ENCODE data around the gene DARS1.
"Not testable (repeated sequence)": the region's sequence is repeated elsewhere in the genome, so short reads cannot be mapped to it uniquely, and the experiment has no call there.

DARS1 gene

DNA sequence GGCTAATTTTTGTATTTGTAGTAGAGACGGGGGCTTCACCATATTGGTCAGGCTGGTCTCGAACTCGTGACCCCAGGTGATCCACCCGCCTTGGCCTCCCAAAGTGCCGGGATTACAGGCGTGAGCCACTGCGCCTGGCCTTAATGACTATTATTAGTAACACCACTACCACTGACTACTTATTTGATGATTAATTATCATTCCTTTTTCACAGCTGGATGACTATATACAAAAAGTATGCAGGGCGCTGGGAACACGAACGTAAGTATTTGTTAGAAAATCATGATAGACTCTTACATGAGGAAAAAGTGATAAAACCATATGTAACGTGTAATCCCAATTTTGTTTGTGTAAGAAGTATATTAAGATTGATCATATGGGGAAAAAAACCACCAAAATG is 21.6 kb downstream of the DARS1 start:
- DNase-seq (ENCODE audit: low read depth) = no peak
- TF ChIP-seq, protein P1, sequence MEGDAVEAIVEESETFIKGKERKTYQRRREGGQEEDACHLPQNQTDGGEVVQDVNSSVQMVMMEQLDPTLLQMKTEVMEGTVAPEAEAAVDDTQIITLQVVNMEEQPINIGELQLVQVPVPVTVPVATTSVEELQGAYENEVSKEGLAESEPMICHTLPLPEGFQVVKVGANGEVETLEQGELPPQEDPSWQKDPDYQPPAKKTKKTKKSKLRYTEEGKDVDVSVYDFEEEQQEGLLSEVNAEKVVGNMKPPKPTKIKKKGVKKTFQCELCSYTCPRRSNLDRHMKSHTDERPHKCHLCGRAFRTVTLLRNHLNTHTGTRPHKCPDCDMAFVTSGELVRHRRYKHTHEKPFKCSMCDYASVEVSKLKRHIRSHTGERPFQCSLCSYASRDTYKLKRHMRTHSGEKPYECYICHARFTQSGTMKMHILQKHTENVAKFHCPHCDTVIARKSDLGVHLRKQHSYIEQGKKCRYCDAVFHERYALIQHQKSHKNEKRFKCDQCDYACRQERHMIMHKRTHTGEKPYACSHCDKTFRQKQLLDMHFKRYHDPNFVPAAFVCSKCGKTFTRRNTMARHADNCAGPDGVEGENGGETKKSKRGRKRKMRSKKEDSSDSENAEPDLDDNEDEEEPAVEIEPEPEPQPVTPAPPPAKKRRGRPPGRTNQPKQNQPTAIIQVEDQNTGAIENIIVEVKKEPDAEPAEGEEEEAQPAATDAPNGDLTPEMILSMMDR (IDR thresholded peaks at IDR 0.05; ENCODE audit: low read depth, low read length, missing control alignments) = no peak
- no peak overlapping the region for H3K4me3 ChIP-seq (ENCODE audit: low read depth, low read length)
- in situ Hi-C loops (cut with HindIII; ENCODE audit: low sequenced_read_pairs) = no loop called here

DNA sequence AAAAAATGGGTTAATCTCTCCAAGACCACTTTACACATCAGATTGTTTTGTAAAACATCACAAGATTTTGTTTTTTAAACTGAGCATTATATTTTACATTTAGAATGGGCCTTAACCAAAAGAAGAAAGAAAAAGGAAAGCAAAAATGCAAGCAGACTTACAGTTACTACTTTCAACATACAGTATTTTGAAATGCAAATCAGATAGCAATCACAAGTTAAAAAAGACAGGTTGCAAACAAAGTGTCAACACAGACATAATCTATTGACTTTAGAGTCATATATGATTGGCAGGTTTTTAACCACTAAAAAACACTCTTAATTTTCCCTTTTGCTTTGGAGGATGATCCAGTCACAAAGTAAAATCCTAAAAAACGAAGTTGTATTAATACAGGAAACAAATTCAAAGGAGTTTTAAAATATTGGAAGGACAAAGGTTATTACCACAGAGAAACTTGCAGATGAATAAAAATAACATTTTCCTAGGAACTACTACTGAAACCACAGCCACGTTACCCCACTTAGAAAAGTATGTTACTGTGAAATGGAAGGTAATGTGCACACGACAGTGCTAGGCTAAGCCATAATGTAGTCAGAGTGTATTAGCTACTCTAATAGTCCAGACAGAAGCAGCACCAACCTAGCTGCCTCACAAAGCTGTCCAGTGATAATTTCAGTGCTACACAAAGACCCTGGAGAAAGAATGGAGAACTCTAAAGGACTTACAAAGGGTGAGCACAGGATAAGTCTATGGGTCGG is 22.9 kb downstream of the DARS1 start:
- no peak for DNase-seq (ENCODE audit: low read depth)
- in situ Hi-C loops (cut with HindIII; ENCODE audit: low sequenced_read_pairs) = no loop called here
- TF ChIP-seq, protein P1 (IDR thresholded peaks at IDR 0.05; ENCODE audit: low read depth, low read length, missing control alignments) = no peak
- no peak overlapping the region for H3K4me3 ChIP-seq (ENCODE audit: low read depth, low read length)

DNA sequence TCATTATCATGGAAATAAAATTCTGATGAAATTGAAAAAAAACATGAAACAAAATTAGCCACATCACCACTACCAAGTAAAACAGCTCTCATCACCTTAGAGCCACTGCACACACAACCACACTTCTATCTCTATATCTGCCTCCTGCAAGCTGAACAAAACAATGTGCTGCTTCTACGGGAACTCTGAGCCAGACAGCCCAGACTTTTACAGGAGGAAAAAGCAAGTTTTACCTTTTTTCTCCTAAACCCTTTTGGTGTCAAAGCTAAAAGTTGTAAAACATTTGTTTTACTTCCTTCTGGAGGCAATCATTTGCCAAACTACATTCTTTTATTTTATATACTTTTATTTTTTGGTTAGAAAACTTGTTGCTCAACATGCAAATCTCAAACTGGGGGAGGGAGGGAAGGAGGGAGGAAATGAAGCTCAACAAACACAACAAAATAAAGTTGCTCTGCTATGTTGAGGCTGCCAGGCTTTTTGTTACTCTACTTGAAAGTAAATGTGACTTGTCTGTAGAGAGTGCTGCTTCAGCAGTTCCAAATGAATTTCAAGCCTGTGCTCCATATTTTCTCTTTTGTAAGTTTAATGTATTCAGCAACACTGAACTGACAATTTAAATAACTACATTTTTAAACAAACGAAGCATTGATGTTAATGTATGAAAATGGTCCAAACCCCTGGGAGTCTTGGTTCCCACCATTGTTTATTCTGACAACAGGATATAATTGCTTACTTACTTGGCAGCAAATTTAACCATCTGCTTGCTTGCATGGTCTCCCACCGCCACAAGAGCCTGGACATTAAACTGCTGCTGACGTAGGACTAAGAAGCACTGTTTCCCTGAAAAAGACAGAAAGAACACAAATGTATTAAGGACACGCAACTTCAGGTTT is 24.5 kb downstream of the DARS1 start:
- TF ChIP-seq, protein P1 (IDR thresholded peaks at IDR 0.05; ENCODE audit: low read depth, low read length, missing control alignments) = no peak
- in situ Hi-C loops (cut with HindIII; ENCODE audit: low sequenced_read_pairs) = no loop called here
- H3K4me3 ChIP-seq (ENCODE audit: low read depth, low read length) = no peak overlapping the region
- peak; percentile 92 for DNase-seq (ENCODE audit: low read depth)

DNA sequence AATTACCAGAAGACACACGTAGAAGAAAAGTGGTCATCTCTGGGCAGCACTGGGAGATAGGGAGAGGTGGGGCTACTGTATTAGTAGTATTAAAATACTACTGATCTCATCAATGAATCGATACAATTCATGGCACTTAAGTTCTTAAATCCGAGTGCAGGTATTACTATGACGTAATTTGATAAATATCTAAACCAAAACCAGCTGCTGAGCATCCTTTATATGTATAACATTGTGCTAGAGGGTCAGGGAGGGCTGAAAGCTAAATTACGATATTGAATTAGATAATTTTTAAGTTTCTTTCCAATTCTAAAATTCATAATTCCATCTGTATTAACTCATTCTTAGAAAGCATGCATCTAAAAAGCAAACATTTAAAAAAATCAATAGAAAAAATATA is 25.3 kb downstream of the DARS1 start:
- H3K4me3 ChIP-seq (ENCODE audit: low read depth, low read length) = no peak overlapping the region
- no peak for DNase-seq (ENCODE audit: low read depth)
- in situ Hi-C loops (cut with HindIII; ENCODE audit: low sequenced_read_pairs) = no loop called here
- TF ChIP-seq, protein P1 (IDR thresholded peaks at IDR 0.05; ENCODE audit: low read depth, low read length, missing control alignments) = no peak

DNA sequence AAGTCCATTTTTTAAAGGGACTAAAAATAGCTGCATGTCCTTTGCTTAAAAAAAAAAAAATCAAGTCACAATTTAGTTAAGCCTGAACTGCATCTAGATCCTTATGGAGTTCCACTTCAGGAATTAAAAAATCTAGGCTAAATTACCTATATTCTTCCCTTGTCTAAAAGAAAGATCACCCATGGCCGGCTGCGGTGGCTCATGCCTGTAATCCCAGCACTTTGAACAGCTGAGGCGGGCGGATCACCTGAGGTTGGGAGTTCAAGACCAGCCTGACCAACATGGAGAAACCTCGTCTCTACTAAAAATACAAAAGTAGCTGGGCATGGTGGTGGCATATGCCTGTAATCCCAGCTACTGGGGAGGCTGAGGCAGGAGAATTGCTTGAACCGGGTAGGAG is 26.5 kb downstream of the DARS1 start:
- DNase-seq (ENCODE audit: low read depth); H3K4me3 ChIP-seq (ENCODE audit: low read depth, low read length); in situ Hi-C loops (cut with HindIII; ENCODE audit: low sequenced_read_pairs): not testable (repeated sequence)

DNA sequence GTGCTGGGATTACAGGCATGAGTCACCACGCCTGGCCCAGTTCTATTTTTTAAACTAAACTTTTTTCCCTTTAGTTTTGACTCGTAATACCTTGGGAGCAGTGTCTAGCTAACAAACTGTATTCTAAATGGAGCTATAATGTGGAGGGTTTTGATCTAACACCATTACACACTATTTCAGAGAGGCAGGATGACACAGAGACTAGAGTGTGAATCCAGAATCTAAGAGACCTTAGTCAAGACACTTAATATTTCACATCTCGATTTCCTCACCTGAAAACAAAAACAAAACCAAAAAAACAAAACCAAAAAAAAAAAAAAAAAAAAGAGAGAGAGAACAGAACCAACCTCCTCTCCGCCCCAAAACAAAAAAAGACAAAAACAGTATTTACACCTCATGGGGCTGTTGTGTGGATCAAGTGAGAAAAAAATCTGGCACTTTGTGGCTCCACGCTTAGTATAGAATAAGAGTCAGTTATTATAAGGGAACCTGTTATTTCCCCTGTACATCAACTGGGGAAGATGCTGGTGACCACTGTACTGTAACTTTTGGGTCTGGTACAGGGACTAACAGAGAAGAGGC is 31.3 kb downstream of the DARS1 start:
- DNase-seq (ENCODE audit: low read depth) = no peak
- TF ChIP-seq, protein P1 (IDR thresholded peaks at IDR 0.05; ENCODE audit: low read depth, low read length, missing control alignments) = no peak
- in situ Hi-C loops (cut with HindIII; ENCODE audit: low sequenced_read_pairs) = no loop called here
- no peak overlapping the region for H3K4me3 ChIP-seq (ENCODE audit: low read depth, low read length)
